ENCODE measurements around the gene TNFRSF6B. TPM values are rescaled to one million over a fixed set of nuclear protein-coding genes. Genes with fewer than 3 reads are reported as not detected.
A peak's percentile ranks its signal among the peaks of the same experiment; 100 is the strongest.

The TNFRSF6B gene
- total RNA-seq, 1 donor from 2014 or later = not detected

- peaks cover 59% of the 10 kb centered on the region for H3K36me3 Mint-ChIP-seq (ENCODE audit: low read depth)
- peak; percentile 16 for ATAC-seq (ENCODE audit: low read depth)
- no peak for DNase-seq
Observed at GRCh38 chr20:63706852-63707557, 10.6 kb downstream of the TNFRSF6B start.

GRCh38 chr20:63707558-63708300 lies 11.3 kb downstream of the TNFRSF6B start, which contains the start of the genes ARFRP1 and ZGPAT:
TSS of gene ARFRP1 (minus strand) at chr20:63707976. CDS start at chr20:63707091, 885 bp downstream.
TSS of gene ZGPAT (plus strand) at chr20:63708039. CDS start at chr20:63708581, 542 bp downstream.
- Mint-ChIP-seq H3K4me3 (peak within 1 kb of the TSS; percentile 87), H3K36me3 (ENCODE audit: low read depth) (peaks cover 66% of the 10 kb centered on the region), H3K27me3 (no peaks in the 10 kb centered on the region), H3K27ac (peak within 1 kb of the TSS; percentile 72), H3K9me3 (no peaks in the 10 kb centered on the region), H3K4me1 (peaks cover 42% of the 10 kb centered on the region)
- DNase-seq (peak; percentile 91), ATAC-seq (ENCODE audit: low read depth) (peak; percentile 94)
- intact Hi-C loops (cut with micrococcal nuclease) = loop anchor here (1.0 to 5.0 kb wide), 9 partner anchors 23 to 265 kb away; partner anchors contain the start of genes RTEL1, SLC2A4RG and UCKL1
- POLR2A ChIA-PET = interaction anchor here (0.6 to 3.4 kb wide), 23 partner anchors 9 to 273 kb away, joined by 3 to 36 read pairs (median 6); partner anchors contain the start of genes FNDC11, GMEB2, LIME1 and PPDPF
- TF ChIP-seq, protein P1, sequence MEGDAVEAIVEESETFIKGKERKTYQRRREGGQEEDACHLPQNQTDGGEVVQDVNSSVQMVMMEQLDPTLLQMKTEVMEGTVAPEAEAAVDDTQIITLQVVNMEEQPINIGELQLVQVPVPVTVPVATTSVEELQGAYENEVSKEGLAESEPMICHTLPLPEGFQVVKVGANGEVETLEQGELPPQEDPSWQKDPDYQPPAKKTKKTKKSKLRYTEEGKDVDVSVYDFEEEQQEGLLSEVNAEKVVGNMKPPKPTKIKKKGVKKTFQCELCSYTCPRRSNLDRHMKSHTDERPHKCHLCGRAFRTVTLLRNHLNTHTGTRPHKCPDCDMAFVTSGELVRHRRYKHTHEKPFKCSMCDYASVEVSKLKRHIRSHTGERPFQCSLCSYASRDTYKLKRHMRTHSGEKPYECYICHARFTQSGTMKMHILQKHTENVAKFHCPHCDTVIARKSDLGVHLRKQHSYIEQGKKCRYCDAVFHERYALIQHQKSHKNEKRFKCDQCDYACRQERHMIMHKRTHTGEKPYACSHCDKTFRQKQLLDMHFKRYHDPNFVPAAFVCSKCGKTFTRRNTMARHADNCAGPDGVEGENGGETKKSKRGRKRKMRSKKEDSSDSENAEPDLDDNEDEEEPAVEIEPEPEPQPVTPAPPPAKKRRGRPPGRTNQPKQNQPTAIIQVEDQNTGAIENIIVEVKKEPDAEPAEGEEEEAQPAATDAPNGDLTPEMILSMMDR (IDR thresholded peaks at IDR 0.05) = no peak
- CTCF ChIA-PET = interaction anchor here (0.6 to 2.5 kb wide), 5 partner anchors 29 to 272 kb away, joined by 3 to 10 read pairs (median 4); partner anchors contain the start of genes LIME1 and TPD52L2

More at GRCh38 chr20:63706852-63707557, 10.6 kb downstream of the TNFRSF6B start:
- Mint-ChIP-seq H3K4me3 (peak overlapping the region; percentile 87), H3K27ac (peak overlapping the region; percentile 72), H3K4me1 (peaks cover 42% of the 10 kb centered on the region), H3K9me3 (no peaks in the 10 kb centered on the region), H3K27me3 (no peaks in the 10 kb centered on the region)
- intact Hi-C loops (cut with micrococcal nuclease) = loop anchor here (1.0 to 5.0 kb wide), 9 partner anchors 24 to 265 kb away; partner anchors contain the start of genes RTEL1, SLC2A4RG and UCKL1
- POLR2A ChIA-PET = interaction anchor here (0.6 to 3.4 kb wide), 22 partner anchors 9 to 273 kb away, joined by 3 to 36 read pairs (median 6); partner anchors contain the start of genes FNDC11, GMEB2, LIME1 and PPDPF
- TF ChIP-seq, protein P1 (IDR thresholded peaks at IDR 0.05) = no peak
- CTCF ChIA-PET = interaction anchor here (0.9 to 2.5 kb wide), 3 partner anchors 30 to 273 kb away, joined by 3 to 10 read pairs (median 8); partner anchors contain the start of genes LIME1 and TPD52L2

- H3K9me3 Mint-ChIP-seq = no peaks in the 10 kb centered on the region
- peaks cover 68% of the 10 kb centered on the region for H3K36me3 Mint-ChIP-seq (ENCODE audit: low read depth)
- ATAC-seq (ENCODE audit: low read depth) (peak; percentile 3), DNase-seq (peak; percentile 18)
- no peak overlapping the region for H3K27ac Mint-ChIP-seq
- no peaks in the 10 kb centered on the region for H3K27me3 Mint-ChIP-seq
- H3K4me1 Mint-ChIP-seq = peaks cover 41% of the 10 kb centered on the region
- CTCF ChIA-PET = interaction anchor here (0.6 to 2.5 kb wide), 5 partner anchors 28 to 272 kb away, joined by 3 to 10 read pairs (median 4); partner anchors contain the start of genes LIME1 and TPD52L2
- TF ChIP-seq, protein P1 (IDR thresholded peaks at IDR 0.05) = no peak
- peak overlapping the region; percentile 72 for H3K4me3 Mint-ChIP-seq
- intact Hi-C loops (cut with micrococcal nuclease) = loop anchor here (5.0 kb wide), 3 partner anchors 71 to 264 kb away; no protein-coding TSS in a partner anchor
- POLR2A ChIA-PET = interaction anchor here (1.0 to 3.4 kb wide), 20 partner anchors 8 to 272 kb away, joined by 3 to 36 read pairs (median 7); partner anchors contain the start of genes FNDC11, GMEB2, LIME1 and PPDPF
Observed at GRCh38 chr20:63708301-63709148, 12.1 kb downstream of the TNFRSF6B start.

DNA sequence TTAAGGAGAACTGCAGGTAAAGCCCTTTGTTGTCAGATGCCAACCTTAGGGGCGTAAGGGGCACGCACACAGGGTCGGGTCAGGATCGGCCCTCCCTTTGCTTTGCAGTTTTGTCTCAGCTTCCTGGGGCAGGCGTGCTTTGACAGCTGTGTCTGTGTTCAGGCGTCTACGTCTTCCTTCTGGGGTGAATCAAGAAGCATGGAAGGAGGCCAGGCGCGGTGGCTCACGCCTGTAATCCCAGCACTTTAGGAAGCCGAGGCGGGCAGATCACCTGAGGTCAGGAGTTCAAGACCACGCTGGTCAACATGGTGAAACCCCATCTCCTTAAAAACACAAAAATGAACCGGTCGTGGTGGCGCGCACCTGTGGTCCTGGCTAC lies 12.7 kb downstream of the TNFRSF6B start:
- TF ChIP-seq, protein P1 (IDR thresholded peaks at IDR 0.05) = no peak
- Mint-ChIP-seq H3K9me3 (no peaks in the 10 kb centered on the region), H3K27me3 (no peaks in the 10 kb centered on the region), H3K4me3 (peak overlapping the region; percentile 72), H3K4me1 (peaks cover 41% of the 10 kb centered on the region), H3K36me3 (ENCODE audit: low read depth) (peaks cover 69% of the 10 kb centered on the region), H3K27ac (no peak overlapping the region)
- no peak for DNase-seq
- ATAC-seq (ENCODE audit: low read depth) = no peak
- ChIA-PET CTCF (no interaction called here), POLR2A (interaction anchor here (3.4 kb wide), 1 partner anchor 27 kb away, joined by 36 read pairs; the partner anchor contains the start of gene LIME1)
- intact Hi-C loops (cut with micrococcal nuclease) = loop anchor here (5.0 kb wide), 3 partner anchors 72 to 263 kb away; no protein-coding TSS in a partner anchor

Measured in activated B cell treated with CpG ODN at 0.5 μM for 24 hours (primary cell).